Stimulated activated CD8-positive, alpha-beta memory T cell treated with anti-CD3 and anti-CD28 coated beads, Interleukin-2, amount 100 ng/mL, for 1 hour (primary cell): Measurements from ENCODE around the gene KCNJ11.
A peak's percentile ranks its signal among the peaks of the same experiment; 100 is the strongest.

Source experiments
- DNase-seq, 2 donors: peaks; one replicate each; pipeline ENCODE4 v3.0.0-alpha.2; 2020; ENCODE audit warnings: low read depth in 2 of 2

The KCNJ11 gene

DNA sequence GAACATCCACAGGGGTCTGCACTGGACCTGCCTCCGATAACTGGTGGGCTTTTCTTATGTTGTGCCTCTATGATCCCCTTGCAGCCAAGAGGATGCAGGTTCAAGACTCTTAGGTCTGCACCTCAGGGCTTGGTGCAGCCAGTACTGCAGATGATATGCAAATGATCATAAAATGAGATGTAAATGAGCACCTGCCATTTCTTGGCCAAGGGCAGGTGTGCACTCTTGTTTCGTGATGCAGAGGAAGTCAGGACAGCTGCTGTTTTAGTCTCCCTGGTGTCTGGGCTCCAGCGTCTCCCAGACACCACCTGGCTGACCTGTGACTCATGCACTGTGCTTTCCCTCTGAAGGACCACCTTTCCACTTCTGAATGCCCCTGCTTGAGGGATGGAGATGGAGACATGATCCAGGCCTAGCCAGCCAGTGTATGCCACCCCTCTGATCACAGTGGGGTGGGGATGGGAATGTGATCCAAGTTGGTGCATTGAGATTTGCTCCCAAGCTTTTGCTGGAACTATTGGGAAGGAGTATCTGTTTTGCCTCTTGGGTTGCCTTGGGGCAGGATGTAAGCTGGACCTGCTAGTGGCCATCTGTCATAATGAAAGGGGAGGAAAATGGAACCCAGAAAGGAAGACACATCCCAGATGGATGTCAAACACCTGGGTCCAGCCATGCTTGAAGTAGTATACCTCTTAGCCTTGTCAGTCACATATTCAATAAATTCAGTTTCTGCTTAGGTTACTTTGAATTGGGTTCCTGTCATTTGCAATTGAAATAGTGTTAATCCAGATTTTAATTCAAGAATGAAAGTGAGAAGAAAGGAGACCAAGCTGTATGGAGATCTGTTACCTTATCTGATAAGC is 3.3 kb upstream of the KCNJ11 start:
- DNase-seq: no peak

GRCh38 chr11:17389957-17390649 is 1.6 kb upstream of the KCNJ11 start:
- no peak for DNase-seq

DNA sequence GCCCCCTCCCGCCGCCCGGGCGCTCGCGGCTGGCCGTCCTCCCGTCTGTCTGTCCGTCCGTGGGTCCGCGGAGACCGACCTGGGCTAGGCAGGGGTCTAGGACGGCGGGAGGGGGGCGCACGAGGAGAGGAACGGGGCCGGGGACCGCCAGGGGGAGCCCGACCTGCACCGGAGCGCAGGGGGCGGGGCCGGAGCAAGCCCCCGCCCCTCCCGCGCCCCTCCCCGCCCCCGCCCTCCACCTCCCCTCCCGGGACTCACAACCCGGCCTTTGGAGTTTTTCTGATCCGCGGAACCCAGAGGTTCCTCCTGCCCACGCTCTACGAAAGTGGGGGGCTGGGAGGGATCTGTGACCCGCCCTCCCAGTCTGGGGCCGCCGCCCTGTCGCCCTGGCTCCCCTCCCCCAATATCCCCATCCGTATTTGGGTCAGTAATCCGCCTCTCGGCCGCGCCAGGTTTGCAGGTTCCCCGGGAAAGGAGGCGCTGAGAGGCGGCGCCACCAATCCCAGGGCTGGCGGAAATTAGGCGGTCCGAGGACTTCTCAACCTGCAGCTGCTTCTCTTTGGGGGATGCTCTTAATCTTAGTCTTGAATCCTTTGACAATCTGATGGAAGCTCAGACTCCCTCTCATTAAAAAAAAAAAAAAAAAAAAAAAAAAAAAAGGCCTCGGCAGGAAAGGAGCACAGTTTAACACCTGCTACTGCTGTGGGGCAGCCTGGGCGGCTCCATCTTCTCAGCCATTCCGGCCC is 925 bp upstream of the KCNJ11 start:
- peak; percentile 63 to 75 for DNase-seq

DNA sequence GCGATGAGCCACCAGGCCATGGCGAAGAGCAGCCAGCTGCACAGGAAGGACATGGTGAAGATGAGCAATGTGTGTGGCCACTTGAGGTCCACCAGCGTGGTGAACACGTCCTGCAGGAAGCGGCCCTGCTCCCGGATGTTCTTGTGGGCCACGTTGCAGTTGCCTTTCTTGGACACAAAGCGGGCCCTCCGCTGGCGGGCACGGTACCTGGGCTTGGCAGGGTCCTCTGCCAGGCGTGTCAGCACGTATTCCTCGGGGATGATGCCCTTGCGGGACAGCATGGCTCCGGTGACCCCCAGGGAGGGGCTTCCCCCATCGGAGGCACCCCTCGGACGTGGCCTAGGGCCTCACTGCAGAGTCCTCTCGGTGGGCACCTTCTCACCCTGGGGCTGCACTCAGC is 648 bp downstream of the KCNJ11 start:
- no peak for DNase-seq

DNA sequence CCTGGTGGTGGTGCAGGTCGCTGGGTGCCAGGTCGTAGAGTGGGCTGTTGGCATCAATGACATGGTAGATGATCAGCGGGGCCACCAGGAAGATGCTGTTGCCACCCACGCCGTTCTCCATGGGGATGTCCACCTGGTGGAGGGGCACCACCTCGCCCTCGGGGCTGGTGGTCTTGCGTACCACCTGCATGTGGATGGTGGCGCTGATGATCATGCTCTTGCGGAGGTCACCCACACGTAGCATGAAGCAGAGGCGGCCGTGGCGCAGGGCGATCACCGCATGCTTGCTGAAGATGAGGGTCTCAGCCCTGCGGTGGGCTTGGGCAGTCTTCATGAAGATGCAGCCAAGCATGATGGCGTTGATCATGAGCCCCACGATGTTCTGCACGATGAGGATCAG is 1.2 kb downstream of the KCNJ11 start:
- DNase-seq: no peak

DNA sequence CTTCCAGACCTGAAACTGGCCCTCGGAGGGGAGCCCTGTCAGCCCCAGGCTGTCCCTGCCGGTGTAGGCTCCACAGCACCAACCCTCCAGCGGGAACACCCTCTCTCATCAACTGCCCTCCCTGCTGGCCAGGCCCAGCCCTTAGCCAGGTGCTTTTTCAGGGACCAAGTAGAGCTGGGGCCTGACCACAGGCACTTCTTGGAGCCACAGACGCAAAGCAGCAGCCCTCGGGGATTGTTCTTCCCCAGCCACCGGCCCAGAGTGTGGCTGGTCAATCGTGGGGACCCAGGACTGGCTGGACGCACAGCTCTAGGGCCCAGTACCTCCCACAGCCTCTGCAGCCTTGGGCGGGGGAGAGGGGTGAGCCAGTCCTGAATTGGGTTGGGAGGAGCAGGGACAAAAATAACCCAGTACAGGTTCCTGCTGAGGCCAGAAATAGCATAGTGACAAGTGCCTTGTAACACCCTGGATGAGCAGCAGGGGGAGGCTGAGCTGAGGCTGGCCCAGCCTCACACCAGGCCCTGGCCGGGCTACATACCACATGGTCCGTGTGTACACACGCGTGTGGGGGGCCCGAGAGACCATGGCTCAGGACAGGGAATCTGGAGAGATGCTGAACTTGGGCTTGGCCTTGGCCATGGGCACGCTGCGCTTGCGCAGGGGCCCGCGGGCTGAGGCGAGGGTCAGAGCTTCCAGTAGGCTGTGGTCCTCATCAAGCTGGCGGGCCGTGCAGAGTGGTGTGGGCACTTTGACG is 2.0 kb downstream of the KCNJ11 start:
- no peak for DNase-seq

DNA sequence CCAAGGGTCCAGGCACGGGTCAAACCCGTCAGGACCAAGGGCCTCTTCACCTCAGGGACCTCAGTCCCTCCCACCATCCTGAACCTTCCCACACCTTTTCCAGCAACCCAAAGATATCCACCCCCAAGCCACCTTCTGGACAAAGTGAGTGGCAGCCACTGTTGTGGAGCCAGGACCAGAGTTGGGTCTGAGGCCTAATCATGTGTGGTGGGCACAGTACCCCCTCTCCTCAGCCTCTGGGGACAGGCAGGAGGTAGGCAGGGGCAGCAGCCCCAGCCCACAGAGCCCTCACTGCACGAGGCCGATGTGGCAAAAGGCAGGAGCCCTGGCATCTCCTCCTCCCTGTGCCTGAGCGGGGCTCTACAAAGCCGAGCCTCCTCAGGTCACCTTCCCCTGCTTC is 2.5 kb downstream of the KCNJ11 start:
- no peak for DNase-seq

- DNase-seq: no peak
Observed at GRCh38 chr11:17385492-17385891, 3.0 kb downstream of the KCNJ11 start.

DNA sequence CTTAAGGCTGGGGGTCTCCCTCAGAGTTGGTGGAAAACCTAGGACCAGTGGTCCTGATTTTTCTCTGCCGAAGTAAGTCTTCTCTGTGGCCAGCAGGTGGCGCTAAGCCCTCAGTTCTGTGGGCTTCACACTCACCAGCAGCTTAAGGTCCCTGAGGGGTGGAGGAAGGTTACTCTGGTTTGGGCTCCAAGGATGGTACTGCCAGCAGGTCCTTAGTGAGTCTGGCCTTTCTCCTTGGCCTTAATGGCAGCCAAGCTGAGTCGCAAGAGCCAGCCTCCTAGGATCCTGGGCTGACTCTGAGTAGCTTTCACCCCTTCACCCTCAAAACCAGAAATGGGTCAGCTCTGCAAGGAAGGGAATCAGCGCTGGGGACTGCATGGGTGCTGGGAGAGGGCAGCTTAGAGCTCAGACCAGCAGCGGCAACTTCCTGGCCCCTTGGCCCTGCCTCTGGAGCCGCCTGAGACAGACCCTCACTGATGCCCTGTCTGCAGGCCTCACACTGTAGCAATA is 4.4 kb downstream of the KCNJ11 start:
- peak; percentile 49 to 65 for DNase-seq

DNA sequence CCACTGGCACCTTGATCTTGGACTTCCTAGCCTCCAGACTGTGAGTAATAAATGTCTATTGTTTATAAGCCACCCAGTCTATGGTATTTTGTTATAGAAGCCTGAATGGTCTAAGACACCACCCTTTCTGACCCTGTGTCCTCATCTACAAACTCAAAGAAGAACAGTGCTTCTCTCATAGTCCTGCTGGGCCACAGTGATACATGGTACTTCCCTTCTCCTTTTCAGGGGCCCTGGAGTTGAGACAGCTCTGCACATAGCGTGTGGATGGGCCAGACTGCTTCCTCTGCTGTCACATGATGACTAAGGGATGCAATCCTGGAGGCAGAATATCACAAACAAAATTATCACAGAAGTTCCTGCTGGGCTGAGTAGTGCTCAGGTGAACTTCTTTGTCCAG is 5.0 kb downstream of the KCNJ11 start:
- no peak for DNase-seq

DNA sequence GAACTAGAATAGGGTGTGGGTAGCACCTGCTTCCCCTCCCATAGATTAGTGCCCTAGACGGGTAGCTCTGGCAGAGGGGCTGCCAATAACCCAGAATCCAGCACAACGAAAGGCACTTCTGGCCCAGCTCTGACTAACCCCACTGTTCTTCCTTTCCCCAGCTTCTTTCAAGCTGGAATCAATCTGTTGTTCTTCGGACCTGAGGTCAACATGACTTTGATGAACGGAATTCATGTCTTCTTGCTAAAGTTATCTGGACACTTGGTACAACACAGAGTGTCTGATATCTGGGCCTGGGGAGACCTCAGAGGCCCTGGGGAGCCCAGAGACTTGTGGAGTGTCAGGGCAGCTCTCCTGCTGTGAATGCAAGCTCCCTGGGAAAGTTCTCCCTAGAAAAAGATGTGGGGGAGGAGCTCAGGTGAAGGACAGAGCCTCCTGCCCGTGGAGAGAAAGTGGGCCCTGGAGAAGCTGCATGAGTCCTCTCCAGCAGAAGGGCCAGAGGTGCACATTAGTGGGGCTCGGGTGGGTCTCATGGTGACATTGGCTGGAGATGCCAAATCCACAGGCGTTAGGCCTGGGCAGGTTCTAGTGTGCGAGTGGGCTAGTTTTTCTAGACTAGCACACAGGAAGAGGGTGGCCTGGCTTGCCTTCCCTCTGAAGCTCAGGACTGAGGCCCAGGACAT is 6.3 kb downstream of the KCNJ11 start:
- DNase-seq: no peak

- no peak for DNase-seq
Observed at GRCh38 chr11:17381156-17381555, 7.3 kb downstream of the KCNJ11 start.

GRCh38 chr11:17379383-17380180 is 8.9 kb downstream of the KCNJ11 start:
- DNase-seq: no peak

GRCh38 chr11:17378655-17379054 is 9.8 kb downstream of the KCNJ11 start:
- no peak for DNase-seq

GRCh38 chr11:17376493-17376892 is 12.0 kb downstream of the KCNJ11 start:
- no peak for DNase-seq

DNA sequence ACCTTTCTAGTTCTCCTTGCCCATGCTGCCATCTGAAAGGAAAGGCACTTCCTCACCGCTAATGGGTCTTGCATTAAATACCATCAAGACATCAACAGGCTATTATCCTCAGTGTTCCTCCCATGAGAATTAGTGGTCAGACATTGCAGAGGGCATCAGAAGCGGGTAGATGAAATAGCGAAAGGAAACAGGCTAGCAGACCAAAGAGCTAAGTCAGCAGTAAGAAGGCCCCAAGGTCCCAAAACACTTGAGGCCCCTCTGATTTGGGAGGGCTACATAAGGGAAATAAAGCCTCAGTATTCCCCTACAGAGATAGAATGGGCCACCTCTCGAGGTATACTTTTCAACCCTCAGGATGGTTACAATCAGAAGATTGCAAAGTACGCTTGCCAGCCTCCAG is 12.9 kb downstream of the KCNJ11 start:
- no peak for DNase-seq

- no peak for DNase-seq
Observed at GRCh38 chr11:17371614-17372013, 16.8 kb downstream of the KCNJ11 start.

- no peak for DNase-seq
Observed at GRCh38 chr11:17369684-17370243, 18.7 kb downstream of the KCNJ11 start.

- no peak for DNase-seq
Observed at GRCh38 chr11:17369094-17369493, 19.4 kb downstream of the KCNJ11 start.

DNA sequence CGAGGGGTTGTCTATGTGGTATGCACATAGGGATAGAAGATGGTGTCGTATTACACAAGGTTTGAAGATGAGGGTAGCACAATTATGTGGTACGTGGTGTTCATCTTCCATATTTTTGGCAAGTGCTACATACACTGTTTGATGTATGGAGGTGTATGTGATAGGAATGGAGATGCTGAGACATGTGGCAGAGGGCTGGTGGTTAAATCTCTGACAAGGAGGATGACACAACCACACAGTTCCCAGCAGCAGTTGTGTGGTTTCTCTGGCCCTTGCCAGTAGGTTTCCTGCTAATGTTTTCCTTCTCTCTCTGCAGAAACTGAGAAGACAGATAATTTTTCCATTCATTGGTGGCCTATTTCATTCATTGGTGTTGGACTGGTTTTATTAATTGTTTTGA is 19.9 kb downstream of the KCNJ11 start:
- DNase-seq: no peak
